ENCODE results near the gene VEGFD. TPM values are rescaled to one million over a fixed set of nuclear protein-coding genes. Genes with fewer than 3 reads are reported as not detected.

The VEGFD gene
- total and polyA plus RNA-seq, 2 of the 4 experiments (the other 2 are of a cell fraction), result 0.18 to 0.19 TPM

DNA sequence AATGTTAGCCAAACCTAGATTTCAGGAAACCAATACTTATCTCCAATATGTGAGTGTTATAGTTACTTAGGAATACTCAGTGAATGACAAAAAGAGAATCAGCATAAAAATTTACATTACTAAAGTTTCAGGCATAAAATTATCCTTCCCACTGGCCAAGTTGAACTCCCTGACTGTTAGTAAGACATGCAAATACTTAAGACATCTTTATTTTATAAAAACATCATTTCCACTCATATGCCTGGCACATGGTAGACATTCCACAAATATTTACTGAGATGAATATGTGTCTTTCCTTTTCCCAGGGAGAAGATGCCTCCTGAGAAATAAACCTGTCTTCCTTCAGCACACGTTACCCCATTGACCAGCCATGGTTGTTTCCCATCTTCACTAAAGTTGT is 7.3 kb downstream of the VEGFD start:
- no peak overlapping the region for H3K18ac ChIP-seq (ENCODE audit: low read depth, low read length)
- H3K4me3 ChIP-seq (ENCODE audit: insufficient read depth, low read depth, low read length), result no peak overlapping the region
- H2AK9ac ChIP-seq (replicated peaks; ENCODE audit: low read depth, low read length, poor library complexity), result no peak overlapping the region
- no peak overlapping the region for H4K8ac ChIP-seq (ENCODE audit: low read depth in 2 of 2, low read length in 2 of 2)
- no peak overlapping the region for H3K56ac ChIP-seq (ENCODE audit: extremely low read depth, insufficient read depth, low read length)
- TF ChIP-seq BHLHE40 (IDR thresholded peaks at IDR 0.05; ENCODE audit: low read depth, low read length), result no peak
- no peak for TF ChIP-seq RCOR1 (IDR thresholded peaks at IDR 0.05; ENCODE audit: insufficient replicate concordance, low read length)
- TF ChIP-seq MAZ (IDR thresholded peaks at IDR 0.05; ENCODE audit: borderline replicate concordance, low read depth, low read length), result no peak
- TF ChIP-seq, protein P1, sequence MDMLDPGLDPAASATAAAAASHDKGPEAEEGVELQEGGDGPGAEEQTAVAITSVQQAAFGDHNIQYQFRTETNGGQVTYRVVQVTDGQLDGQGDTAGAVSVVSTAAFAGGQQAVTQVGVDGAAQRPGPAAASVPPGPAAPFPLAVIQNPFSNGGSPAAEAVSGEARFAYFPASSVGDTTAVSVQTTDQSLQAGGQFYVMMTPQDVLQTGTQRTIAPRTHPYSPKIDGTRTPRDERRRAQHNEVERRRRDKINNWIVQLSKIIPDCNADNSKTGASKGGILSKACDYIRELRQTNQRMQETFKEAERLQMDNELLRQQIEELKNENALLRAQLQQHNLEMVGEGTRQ (IDR thresholded peaks at IDR 0.05; ENCODE audit: low read depth, low read length), result no peak
- TF ChIP-seq CHD1 (IDR thresholded peaks at IDR 0.05; ENCODE audit: low read depth, low read length), result no peak
- TF ChIP-seq RAD21 (IDR thresholded peaks at IDR 0.05; ENCODE audit: low read length), result no peak
- TF ChIP-seq, protein P2, sequence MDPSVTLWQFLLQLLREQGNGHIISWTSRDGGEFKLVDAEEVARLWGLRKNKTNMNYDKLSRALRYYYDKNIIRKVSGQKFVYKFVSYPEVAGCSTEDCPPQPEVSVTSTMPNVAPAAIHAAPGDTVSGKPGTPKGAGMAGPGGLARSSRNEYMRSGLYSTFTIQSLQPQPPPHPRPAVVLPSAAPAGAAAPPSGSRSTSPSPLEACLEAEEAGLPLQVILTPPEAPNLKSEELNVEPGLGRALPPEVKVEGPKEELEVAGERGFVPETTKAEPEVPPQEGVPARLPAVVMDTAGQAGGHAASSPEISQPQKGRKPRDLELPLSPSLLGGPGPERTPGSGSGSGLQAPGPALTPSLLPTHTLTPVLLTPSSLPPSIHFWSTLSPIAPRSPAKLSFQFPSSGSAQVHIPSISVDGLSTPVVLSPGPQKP (IDR thresholded peaks at IDR 0.05; ENCODE audit: borderline replicate concordance, low read depth, low read length), result no peak
- TF ChIP-seq CEBPB (IDR thresholded peaks at IDR 0.05; ENCODE audit: low read depth, low read length), result no peak
- TF ChIP-seq NFE2L2 (IDR thresholded peaks at IDR 0.05; ENCODE audit: low read depth, low read length), result no peak
- TF ChIP-seq SMC3 (IDR thresholded peaks at IDR 0.05; ENCODE audit: low read depth, low read length), result no peak
- TF ChIP-seq MXI1 (IDR thresholded peaks at IDR 0.05; ENCODE audit: borderline replicate concordance, low read depth, low read length), result no peak
- no peak for TF ChIP-seq FOS (IDR thresholded peaks at IDR 0.05; ENCODE audit: low read depth, low read length)
- TF ChIP-seq POLR2A (IDR thresholded peaks at IDR 0.05; ENCODE audit: low read depth, low read length), result no peak
- TF ChIP-seq, protein P3, sequence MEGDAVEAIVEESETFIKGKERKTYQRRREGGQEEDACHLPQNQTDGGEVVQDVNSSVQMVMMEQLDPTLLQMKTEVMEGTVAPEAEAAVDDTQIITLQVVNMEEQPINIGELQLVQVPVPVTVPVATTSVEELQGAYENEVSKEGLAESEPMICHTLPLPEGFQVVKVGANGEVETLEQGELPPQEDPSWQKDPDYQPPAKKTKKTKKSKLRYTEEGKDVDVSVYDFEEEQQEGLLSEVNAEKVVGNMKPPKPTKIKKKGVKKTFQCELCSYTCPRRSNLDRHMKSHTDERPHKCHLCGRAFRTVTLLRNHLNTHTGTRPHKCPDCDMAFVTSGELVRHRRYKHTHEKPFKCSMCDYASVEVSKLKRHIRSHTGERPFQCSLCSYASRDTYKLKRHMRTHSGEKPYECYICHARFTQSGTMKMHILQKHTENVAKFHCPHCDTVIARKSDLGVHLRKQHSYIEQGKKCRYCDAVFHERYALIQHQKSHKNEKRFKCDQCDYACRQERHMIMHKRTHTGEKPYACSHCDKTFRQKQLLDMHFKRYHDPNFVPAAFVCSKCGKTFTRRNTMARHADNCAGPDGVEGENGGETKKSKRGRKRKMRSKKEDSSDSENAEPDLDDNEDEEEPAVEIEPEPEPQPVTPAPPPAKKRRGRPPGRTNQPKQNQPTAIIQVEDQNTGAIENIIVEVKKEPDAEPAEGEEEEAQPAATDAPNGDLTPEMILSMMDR (conservative IDR thresholded peaks at IDR 0.05; ENCODE audit: low read depth, low read length), result no peak
- no peak for TF ChIP-seq MAFK (IDR thresholded peaks at IDR 0.05; ENCODE audit: low read depth, low read length)
- no peak for TF ChIP-seq RFX5 (IDR thresholded peaks at IDR 0.05; ENCODE audit: low read depth, low read length)
- H2BK120ac ChIP-seq (ENCODE audit: low read depth, low read length), result no peak overlapping the region
- in situ Hi-C loops (cut with MboI; ENCODE audit: low sequenced_read_pairs), result no loop called here
- H3K4me2 ChIP-seq (ENCODE audit: low read depth, low read length), result no peak overlapping the region
- DNase-seq (peak; percentile 25), ATAC-seq (ENCODE audit: low read depth) (peak; percentile 64)
- H3K9ac ChIP-seq (ENCODE audit: low read depth, low read length), result no peak overlapping the region
- BruUV-seq (replicated peaks), result no TSS peak
- peaks cover 1% of the 10 kb centered on the region; the same call in 1 of the 2 replicates for H3K4me1 ChIP-seq (ENCODE audit: control insufficient read depth, insufficient read depth, low read length)
- H3K27me3 ChIP-seq (ENCODE audit: control insufficient read depth, insufficient read depth, low read length), result no peaks in the 10 kb centered on the region; the same call in 1 of the 2 replicates
- H3K9me1 ChIP-seq (ENCODE audit: insufficient read depth, low read length), result no peaks in the 10 kb centered on the region
- no peak overlapping the region for H2AFZ ChIP-seq (replicated peaks; ENCODE audit: low read length, poor library complexity)
- H3K36me3 ChIP-seq (ENCODE audit: control insufficient read depth, insufficient read depth, low read length), result no peaks in the 10 kb centered on the region
- WGBS, 2 experiments (ENCODE audit: extremely low coverage in 2 of 2, insufficient read length in 1 of 2), result no CpG with 5 or more reads among the region's 1 CpG
- CTCF ChIA-PET, result no interaction called here
- H3K27ac ChIP-seq (ENCODE audit: insufficient read depth, low read length), result no peak overlapping the region
- 0 out of 2 replicates have a peak, but pooled peaks cover 2% of the 10 kb centered on the region for H3K9me3 ChIP-seq (ENCODE audit: control insufficient read depth, insufficient read depth, low read length)
- H4K91ac ChIP-seq (ENCODE audit: insufficient read depth, low read depth, low read length), result no peak overlapping the region
- H4K5ac ChIP-seq (ENCODE audit: low read depth, low read length), result no peak overlapping the region
- H2BK15ac ChIP-seq (ENCODE audit: low read depth, low read length), result no peak overlapping the region
- no peak overlapping the region for H3K14ac ChIP-seq (replicated peaks; ENCODE audit: low read depth, low read length)
- H2AK5ac ChIP-seq (ENCODE audit: low read depth, low read length), result no peak overlapping the region
- H3K79me1 ChIP-seq (ENCODE audit: low read depth in 1 of 2, low read length in 2 of 2), result no peaks in the 10 kb centered on the region
- H3K23ac ChIP-seq (ENCODE audit: low read depth, low read length), result no peak overlapping the region
- H4K20me1 ChIP-seq (ENCODE audit: insufficient read depth, low read length), result no peaks in the 10 kb centered on the region
- no peak overlapping the region for H3K4ac ChIP-seq (ENCODE audit: low read depth, low read length)
- dilution Hi-C loops (cut with HindIII; ENCODE audit: low sequenced_read_pairs, unreplicated experiment), result no loop called here
- intact Hi-C loops (cut with micrococcal nuclease), result no loop called here
- no peak overlapping the region for H2BK20ac ChIP-seq (ENCODE audit: low read depth, low read length)
- H2BK5ac ChIP-seq (ENCODE audit: low read depth, low read length, poor library complexity, severe bottlenecking), result no peak overlapping the region
- POLR2A ChIA-PET (ENCODE audit: unreplicated experiment), result no interaction called here

Measured in IMR-90 (cell line).